Activated CD4-positive, alpha-beta T cell treated with anti-CD3 and anti-CD28 coated beads for 36 hours (primary cell): ENCODE results near the gene PCBD1. TPM values are rescaled to one million over a fixed set of nuclear protein-coding genes. Genes with fewer than 3 reads are reported as not detected.

Experiments used
- ATAC-seq: fragments of 200-7000 bp; cut with Tn5 transposase; one replicate; pipeline ENCODE4 v1.10.0; 2021; ENCODE audit warnings: mild to moderate bottlenecking, moderate library complexity
- CTCF ChIA-PET: fragments of 350-600 bp; sonication (Branson Sonifier 250); formaldehyde crosslinking; loops from one replicate; lab custom pipeline; 2021; ENCODE audit warnings: antibody characterized with exemption; lab: Charles Lee
- POLR2A ChIA-PET: fragments of 350-600 bp; sonication (Branson Sonifier 250); formaldehyde crosslinking; loops from one replicate; lab custom pipeline; 2021; ENCODE audit warnings: antibody characterized with exemption, inconsistent platforms; lab: Charles Lee
- DNase-seq: peaks from one replicate; pipeline ENCODE4 v3.0.0-alpha.2; 2020
- H3K27ac Mint-ChIP-seq: one replicate; pipeline ENCODE4 v1.8.0; 2021; ENCODE audit warnings: mixed read lengths
- H3K27me3 Mint-ChIP-seq: one replicate; pipeline ENCODE4 v1.8.0; 2021; ENCODE audit warnings: mixed read lengths
- H3K36me3 Mint-ChIP-seq: one replicate; pipeline ENCODE4 v1.8.0; 2021; ENCODE audit warnings: low read depth, mixed read lengths
- H3K4me1 Mint-ChIP-seq: one replicate; pipeline ENCODE4 v1.8.0; 2021; ENCODE audit warnings: mixed read lengths
- H3K4me3 Mint-ChIP-seq: one replicate; pipeline ENCODE4 v1.8.0; 2021; ENCODE audit warnings: mild to moderate bottlenecking, moderate library complexity, mixed read lengths
- H3K9me3 Mint-ChIP-seq: one replicate; pipeline ENCODE4 v1.8.0; 2021; ENCODE audit warnings: low read depth, mixed read lengths
- intact Hi-C, 2 experiments: fragments of 100-400 bp; cut with DNase I in 1 of 2; cut with micrococcal nuclease in 1 of 2; formaldehyde crosslinking; loops; one replicate each; pipeline versions ENCODE4 v1.14.2 to v1.15.1; 2022 to 2024; cut with DNase I, micrococcal nuclease
- total RNA-seq, 2 experiments: library from RNA; stranded (reverse); gene quantifications; one replicate each; pipeline ENCODE4 v1.2.3, GENCODE V29; 2021

Gene PCBD1
- total RNA-seq, 2 experiments from 2014 or later: 40.1 to 47.6 TPM

DNA sequence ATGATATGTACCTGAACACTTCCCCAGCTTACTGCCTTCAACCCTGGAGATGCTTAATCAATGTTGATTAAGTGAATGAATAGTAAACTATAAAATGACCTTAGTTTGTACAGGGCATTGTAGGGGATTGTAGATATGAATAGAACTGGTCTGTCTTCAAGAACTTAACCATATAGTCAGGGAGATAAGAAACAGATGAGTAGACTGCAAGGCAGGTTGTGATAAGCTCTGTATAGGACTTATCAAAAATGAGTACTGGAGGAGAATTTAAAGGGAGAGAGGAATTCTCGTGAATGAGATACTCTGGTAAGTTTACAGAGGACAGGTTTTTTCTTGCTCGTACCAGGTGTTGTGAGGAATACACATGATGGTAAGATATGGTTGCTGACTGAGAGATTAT is 45.0 kb downstream of the PCBD1 start:
- peaks cover 58% of the 10 kb centered on the region for H3K36me3 Mint-ChIP-seq
- no peak overlapping the region for H3K27ac Mint-ChIP-seq
- intact Hi-C loops: no loop called here
- ATAC-seq (no peak), DNase-seq (no peak)
- H3K27me3 Mint-ChIP-seq: no peaks in the 10 kb centered on the region
- ChIA-PET POLR2A (interaction anchor here (1.2 kb wide), 1 partner anchor 23 kb away, joined by 3 read pairs; no protein-coding TSS in a partner anchor), CTCF (interaction anchor here (1.0 kb wide), 1 partner anchor 11 kb away, joined by 3 read pairs; no protein-coding TSS in a partner anchor)
- H3K9me3 Mint-ChIP-seq: no peaks in the 10 kb centered on the region
- H3K4me3 Mint-ChIP-seq: no peak overlapping the region
- peaks cover 60% of the 10 kb centered on the region for H3K4me1 Mint-ChIP-seq

DNA sequence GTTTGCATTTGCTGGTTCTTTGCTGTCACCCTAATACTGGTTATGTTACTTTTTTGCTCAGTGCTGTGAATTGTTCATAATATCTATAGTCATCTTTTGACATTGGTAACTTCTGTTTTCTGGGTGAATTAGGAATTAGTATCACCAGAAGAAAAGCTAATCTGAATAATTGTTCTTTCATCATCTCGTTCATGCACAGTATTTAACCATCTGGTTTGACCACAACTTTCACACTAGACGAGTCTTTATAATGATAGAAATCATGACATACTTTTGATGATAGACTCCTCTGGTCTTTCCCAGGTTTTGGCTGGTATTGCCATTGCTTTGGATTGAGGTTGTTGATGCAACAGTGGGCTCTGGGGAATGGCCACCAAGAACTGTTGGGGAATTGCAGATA is 47.5 kb downstream of the PCBD1 start:
- DNase-seq: no peak
- peak; percentile 52 for ATAC-seq
- Mint-ChIP-seq H3K9me3 (peaks cover 7% of the 10 kb centered on the region), H3K4me1 (peaks cover 65% of the 10 kb centered on the region), H3K36me3 (peaks cover 68% of the 10 kb centered on the region), H3K4me3 (no peak overlapping the region), H3K27me3 (no peaks in the 10 kb centered on the region), H3K27ac (peak overlapping the region; percentile 69)
- POLR2A ChIA-PET: interaction anchor here (0.8 kb wide), 1 partner anchor 23 kb away, joined by 3 read pairs; no protein-coding TSS in a partner anchor
- CTCF ChIA-PET: interaction anchor here (0.6 to 4.1 kb wide), 5 partner anchors 9 to 251 kb away, joined by 3 to 17 read pairs (median 3); no protein-coding TSS in a partner anchor
- intact Hi-C loops: loop anchor here in 1 of 2 experiments (2.0 kb wide), 1 partner anchor 20 kb away; no protein-coding TSS in a partner anchor

DNA sequence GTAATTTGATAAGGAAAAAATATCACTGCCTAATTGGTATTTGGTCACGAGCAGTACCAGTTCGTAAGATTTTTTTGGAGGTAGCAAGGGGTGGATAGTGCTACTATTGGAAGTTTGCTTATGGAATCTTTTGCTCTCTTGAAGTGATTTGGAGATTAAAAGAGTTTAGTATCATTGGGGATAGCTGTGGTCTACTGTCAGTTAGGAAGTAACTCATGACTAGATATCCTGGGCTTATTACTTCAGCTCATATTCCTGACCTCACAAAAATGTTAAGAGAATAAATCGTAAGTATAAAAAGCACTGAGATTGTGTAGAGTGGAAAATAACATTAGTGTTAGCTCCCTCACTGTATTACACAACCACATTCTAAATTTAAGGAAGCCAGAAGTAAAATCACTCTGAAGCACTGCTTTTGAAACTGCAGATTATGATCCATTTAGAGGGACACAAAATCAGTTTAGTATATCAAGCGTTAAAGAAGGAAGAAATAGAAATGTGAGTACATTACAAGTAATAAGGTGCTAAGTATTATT is 50.0 kb downstream of the PCBD1 start:
- peaks cover 70% of the 10 kb centered on the region for H3K4me1 Mint-ChIP-seq
- H3K27ac Mint-ChIP-seq: peak overlapping the region; percentile 65
- peaks cover 7% of the 10 kb centered on the region for H3K9me3 Mint-ChIP-seq
- intact Hi-C loops: loop anchor here in 1 of 2 experiments (10.0 kb wide), 2 partner anchors 1256 to 1524 kb away; no protein-coding TSS in a partner anchor
- ChIA-PET POLR2A (no interaction called here), CTCF (interaction anchor here (1.3 to 4.1 kb wide), 3 partner anchors 10 to 41 kb away, joined by 3 to 17 read pairs (median 5); no protein-coding TSS in a partner anchor)
- DNase-seq (no peak), ATAC-seq (no peak)
- peaks cover 64% of the 10 kb centered on the region for H3K36me3 Mint-ChIP-seq
- H3K4me3 Mint-ChIP-seq: no peak overlapping the region
- no peaks in the 10 kb centered on the region for H3K27me3 Mint-ChIP-seq

DNA sequence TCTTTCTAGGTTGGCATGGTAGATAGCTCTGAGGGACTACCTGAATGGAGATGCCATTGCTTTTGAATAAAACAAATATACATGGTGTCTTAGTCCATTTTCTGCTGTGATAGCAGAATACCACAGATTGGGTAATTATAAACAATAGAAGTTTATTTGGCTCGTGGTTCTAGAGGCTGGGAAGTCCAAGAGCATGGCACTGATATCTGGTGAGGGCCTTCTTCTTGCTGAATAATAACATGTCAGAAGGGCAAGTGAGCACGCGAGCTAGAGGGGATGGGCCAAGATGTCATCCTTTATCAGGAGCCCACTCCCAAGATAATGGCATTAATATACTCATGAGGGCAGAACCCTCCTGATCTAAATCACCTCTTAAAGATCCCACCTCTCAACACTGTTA is 50.7 kb downstream of the PCBD1 start:
- peaks cover 59% of the 10 kb centered on the region for H3K36me3 Mint-ChIP-seq
- H3K27ac Mint-ChIP-seq: peak overlapping the region; percentile 65
- no peaks in the 10 kb centered on the region for H3K27me3 Mint-ChIP-seq
- ATAC-seq: no peak
- no peak for DNase-seq
- H3K4me3 Mint-ChIP-seq: no peak overlapping the region
- intact Hi-C loops: loop anchor here in 1 of 2 experiments (10.0 kb wide), 2 partner anchors 1257 to 1523 kb away; no protein-coding TSS in a partner anchor
- H3K4me1 Mint-ChIP-seq: peaks cover 73% of the 10 kb centered on the region
- ChIA-PET POLR2A (no interaction called here), CTCF (interaction anchor here (4.1 kb wide), 1 partner anchor 42 kb away, joined by 17 read pairs; no protein-coding TSS in a partner anchor)
- peaks cover 7% of the 10 kb centered on the region for H3K9me3 Mint-ChIP-seq

DNA sequence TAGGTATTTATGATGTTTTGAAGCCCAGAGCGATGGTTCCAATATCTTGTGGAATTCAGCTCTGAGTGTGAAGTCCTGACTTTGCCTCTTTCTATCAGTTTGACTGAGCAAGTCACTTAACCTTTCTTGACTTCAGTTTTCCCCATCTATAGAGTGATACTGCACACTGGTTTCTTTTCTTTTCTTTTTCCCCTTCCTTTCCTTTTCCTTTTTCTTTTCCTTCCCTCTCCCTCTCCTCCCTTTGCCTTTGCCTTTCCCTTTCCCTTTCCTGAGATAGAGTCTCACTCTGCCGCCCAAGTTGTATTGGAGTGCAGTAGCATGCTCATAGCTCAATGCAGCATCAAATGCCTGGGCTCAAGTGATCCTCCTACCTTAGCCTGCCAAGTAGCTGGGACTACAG is 52.0 kb downstream of the PCBD1 start:
- DNase-seq (no peak), ATAC-seq (peak; percentile 54)
- Mint-ChIP-seq H3K36me3 (peaks cover 53% of the 10 kb centered on the region), H3K4me1 (peaks cover 84% of the 10 kb centered on the region), H3K9me3 (peaks cover 7% of the 10 kb centered on the region), H3K4me3 (peak overlapping the region; percentile 30), H3K27ac (peak overlapping the region; percentile 87), H3K27me3 (no peaks in the 10 kb centered on the region)
- ChIA-PET POLR2A (interaction anchor here (0.6 to 1.3 kb wide), 5 partner anchors 11 to 259 kb away, joined by 3 to 8 read pairs (median 4); no protein-coding TSS in a partner anchor), CTCF (interaction anchor here (0.6 to 8.0 kb wide), 3 partner anchors 11 to 921 kb away, joined by 3 to 74 read pairs (median 8); partner anchors contain the start of gene SGPL1)
- intact Hi-C loops: loop anchor here in 1 of 2 experiments (10.0 kb wide), 2 partner anchors 1258 to 1522 kb away; no protein-coding TSS in a partner anchor

DNA sequence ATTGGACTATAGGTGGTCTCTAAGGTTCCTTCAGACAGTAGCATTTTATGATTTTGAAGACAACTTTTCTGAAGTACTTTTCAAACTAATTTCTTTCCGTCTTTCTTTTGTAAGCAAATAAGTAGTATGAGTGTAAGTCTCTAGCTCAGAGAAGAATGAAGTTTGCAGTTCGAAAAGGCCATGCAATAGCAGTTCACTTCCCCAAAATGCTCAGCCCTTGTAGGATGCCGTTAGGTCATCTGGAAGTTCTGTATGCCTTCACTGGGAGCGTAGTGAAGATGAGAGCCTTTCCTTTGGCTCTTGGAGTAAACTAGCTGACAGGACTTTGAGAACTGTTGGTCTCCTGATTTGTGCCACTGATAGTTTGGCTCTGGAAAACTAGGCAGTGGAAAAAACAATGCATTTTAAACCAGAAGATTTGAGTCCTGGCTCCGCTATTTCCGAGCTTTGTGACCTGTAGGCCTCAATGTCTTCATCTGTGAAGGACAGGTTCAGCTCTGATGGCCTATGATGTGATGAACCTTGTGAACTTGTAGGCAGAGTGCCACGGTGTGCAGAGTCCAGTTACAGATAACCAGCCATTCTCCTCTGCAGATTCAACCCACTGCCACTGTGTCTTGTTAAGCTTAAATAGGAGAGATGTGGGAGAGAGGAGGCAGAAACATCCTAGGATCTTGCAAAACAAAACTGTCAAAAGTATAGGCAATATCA is 53.8 kb downstream of the PCBD1 start:
- ATAC-seq: no peak
- Mint-ChIP-seq H3K4me1 (peaks cover 81% of the 10 kb centered on the region), H3K4me3 (peak overlapping the region; percentile 20), H3K36me3 (peaks cover 58% of the 10 kb centered on the region), H3K27ac (peak overlapping the region; percentile 88), H3K9me3 (peaks cover 7% of the 10 kb centered on the region), H3K27me3 (no peaks in the 10 kb centered on the region)
- POLR2A ChIA-PET: no interaction called here
- no peak for DNase-seq
- intact Hi-C loops: loop anchor here in 1 of 2 experiments (10.0 kb wide), 2 partner anchors 1260 to 1520 kb away; no protein-coding TSS in a partner anchor
- CTCF ChIA-PET: interaction anchor here (0.6 to 8.0 kb wide), 5 partner anchors 13 to 939 kb away, joined by 3 to 74 read pairs (median 4); partner anchors contain the start of genes SGPL1 and VSIR

DNA sequence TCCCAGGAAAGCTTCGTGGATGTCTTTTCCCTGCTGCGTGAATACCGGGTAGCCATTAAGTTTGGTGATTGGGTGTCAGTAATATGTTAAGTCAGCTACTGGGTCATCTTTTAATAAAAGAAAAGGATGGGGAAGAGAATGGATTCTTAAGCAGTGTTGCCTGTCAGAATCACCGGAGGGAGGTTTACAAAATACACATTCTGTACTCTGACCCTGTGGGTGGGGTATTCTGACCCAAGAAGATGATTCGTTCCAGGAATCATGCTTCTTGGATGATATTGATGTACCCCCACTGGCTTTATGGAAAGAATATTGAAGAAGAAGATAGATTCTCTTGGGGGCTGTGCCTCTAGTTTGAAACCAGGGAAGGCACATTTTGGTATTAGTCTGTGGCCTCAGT is 54.3 kb downstream of the PCBD1 start:
- H3K4me1 Mint-ChIP-seq: peaks cover 86% of the 10 kb centered on the region
- H3K27ac Mint-ChIP-seq: peak overlapping the region; percentile 88
- CTCF ChIA-PET: interaction anchor here (0.7 to 8.0 kb wide), 5 partner anchors 13 to 718 kb away, joined by 3 to 74 read pairs (median 4); partner anchors contain the start of gene SGPL1
- DNase-seq: no peak
- intact Hi-C loops: loop anchor here in 1 of 2 experiments (10.0 kb wide), 2 partner anchors 1261 to 1519 kb away; no protein-coding TSS in a partner anchor
- POLR2A ChIA-PET: no interaction called here
- ATAC-seq: no peak
- peak overlapping the region; percentile 20 for H3K4me3 Mint-ChIP-seq
- H3K36me3 Mint-ChIP-seq: peaks cover 61% of the 10 kb centered on the region
- peaks cover 7% of the 10 kb centered on the region for H3K9me3 Mint-ChIP-seq
- H3K27me3 Mint-ChIP-seq: no peaks in the 10 kb centered on the region

DNA sequence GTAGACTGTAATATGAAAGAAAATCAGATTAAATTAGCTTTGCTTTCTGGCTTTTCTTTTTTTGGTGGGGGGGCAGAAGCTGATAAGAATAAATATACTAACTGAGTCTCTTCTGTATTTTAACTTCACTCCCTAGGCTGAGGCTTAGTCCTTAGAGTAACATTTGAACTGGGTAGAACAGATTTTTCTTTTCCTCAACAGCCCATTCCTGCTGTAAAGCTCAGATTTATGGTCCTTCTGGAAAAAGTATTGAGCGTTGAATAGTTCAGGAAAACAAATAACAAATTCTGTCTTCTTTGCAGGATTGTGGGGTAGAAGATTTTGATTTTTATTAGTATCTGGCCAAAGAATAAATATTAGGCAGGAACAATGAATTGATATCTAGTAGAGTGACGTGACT is 54.8 kb downstream of the PCBD1 start:
- H3K36me3 Mint-ChIP-seq: peaks cover 60% of the 10 kb centered on the region
- POLR2A ChIA-PET: interaction anchor here (1.0 to 2.1 kb wide), 3 partner anchors 12 to 16 kb away, joined by 3 to 12 read pairs (median 4); no protein-coding TSS in a partner anchor
- H3K9me3 Mint-ChIP-seq: peaks cover 7% of the 10 kb centered on the region

More for the DNA sequence above, 54.8 kb downstream of the PCBD1 start:
- H3K27ac Mint-ChIP-seq: peak overlapping the region; percentile 88
- H3K4me1 Mint-ChIP-seq: peaks cover 91% of the 10 kb centered on the region
- CTCF ChIA-PET: interaction anchor here (0.7 to 8.0 kb wide), 6 partner anchors 9 to 718 kb away, joined by 3 to 74 read pairs (median 4); partner anchors contain the start of gene SGPL1
- intact Hi-C loops: loop anchor here (1.0 to 10.0 kb wide), 5 partner anchors 12 to 1519 kb away; no protein-coding TSS in a partner anchor
- peak; percentile 3 for ATAC-seq
- no peak for DNase-seq
- H3K4me3 Mint-ChIP-seq: peak overlapping the region; percentile 20
- H3K27me3 Mint-ChIP-seq: no peaks in the 10 kb centered on the region

Other genes with a start within 250 kb of the PCBD1 start
- gene ADAMTS14, start 216.1 kb downstream of the PCBD1 start, total RNA-seq: not detected
- not detected for gene TBATA, start 103.2 kb downstream of the PCBD1 start, total RNA-seq
- 10 to 100 TPM; 33.7 to 48.7 TPM for gene SGPL1, start 72.6 kb downstream of the PCBD1 start, total RNA-seq